Uterus (tissue), 4 donors: ENCODE measurements around the gene FEM1B. TPM values are rescaled to one million over a fixed set of nuclear protein-coding genes. Genes with fewer than 3 reads are reported as not detected.

Experiments
- DNase-seq, 2 donors: peaks; one replicate each; pipeline ENCODE4 v3.0.0-alpha.2; 2019 to 2020
- H3K27ac ChIP-seq, 2 donors: fragments of 200-600 bp; sonication (generic); 1 replicate in 1 of 2; 2 replicates in 1 of 2; pipeline ENCODE4 v1.5.1; 2016 to 2018
- H3K27me3 ChIP-seq, 2 donors: fragments of 200-600 bp; sonication (generic); one replicate each; pipeline ENCODE4 v1.5.1; 2018 to 2019; ENCODE audit warnings: control low read depth in 1 of 2
- H3K36me3 ChIP-seq, 2 donors: fragments of 200-600 bp; sonication (generic); one replicate each; pipeline ENCODE4 v1.5.1; 2019; ENCODE audit warnings: control low read depth in 1 of 2
- H3K4me1 ChIP-seq, 2 donors: fragments of 200-600 bp; sonication (generic); one replicate each; pipeline ENCODE4 v1.5.1; 2018 to 2019; ENCODE audit warnings: control low read depth in 1 of 2
- H3K4me3 ChIP-seq, 2 donors: fragments of 200-600 bp; sonication (generic); 1 replicate in 1 of 2; 2 replicates in 1 of 2; pipeline ENCODE4 v1.5.1; 2018 to 2019; ENCODE audit warnings: mild to moderate bottlenecking in 1 of 2
- H3K9me3 ChIP-seq, 2 donors: fragments of 200-600 bp; sonication (generic); one replicate each; pipeline ENCODE4 v1.5.1; 2019; ENCODE audit warnings: control low read depth in 1 of 2
- POLR2A ChIP-seq, 2 donors: fragments of 450-650 bp; IDR thresholded peaks; one replicate each; pipeline ENCODE4 v1.6.1; 2016; ENCODE audit warnings: antibody characterized with exemption in 2 of 2, mild to moderate bottlenecking in 1 of 2, moderate library complexity in 1 of 2
- intact Hi-C: fragments of 100-400 bp; cut with DNase I; formaldehyde crosslinking; loops from one replicate; pipeline ENCODE4 v1.15.1; 2023; ENCODE audit warnings: low total_unique reads
- total RNA-seq, 4 donors: library from RNA; depleted of rRNA in 3 of 4; stranded (reverse); fragments of >200 nt in 3 of 4; gene quantifications; one replicate each; pipeline versions ENCODE4 v1.1.0 to v1.2.4, GENCODE V29; 2014 to 2023
- TF ChIP-seq, protein P1 (sequence below), 4 experiments: fragments of 200-600 bp in 2 of 4; fragments of 450-650 bp in 2 of 4; sonication (generic) in 2 of 4; IDR thresholded peaks; one replicate each; pipeline ENCODE4 v1.5.1; 2016 to 2019; ENCODE audit warnings: antibody characterized with exemption in 4 of 4, mild to moderate bottlenecking in 2 of 4, moderate library complexity in 1 of 4
- donor health status: DM: yes; HTN: yes; CAD: no.

FEM1B gene
- total RNA-seq, 4 donors from 2014 or later = 39.4 to 130 (median 77.4) TPM

DNA sequence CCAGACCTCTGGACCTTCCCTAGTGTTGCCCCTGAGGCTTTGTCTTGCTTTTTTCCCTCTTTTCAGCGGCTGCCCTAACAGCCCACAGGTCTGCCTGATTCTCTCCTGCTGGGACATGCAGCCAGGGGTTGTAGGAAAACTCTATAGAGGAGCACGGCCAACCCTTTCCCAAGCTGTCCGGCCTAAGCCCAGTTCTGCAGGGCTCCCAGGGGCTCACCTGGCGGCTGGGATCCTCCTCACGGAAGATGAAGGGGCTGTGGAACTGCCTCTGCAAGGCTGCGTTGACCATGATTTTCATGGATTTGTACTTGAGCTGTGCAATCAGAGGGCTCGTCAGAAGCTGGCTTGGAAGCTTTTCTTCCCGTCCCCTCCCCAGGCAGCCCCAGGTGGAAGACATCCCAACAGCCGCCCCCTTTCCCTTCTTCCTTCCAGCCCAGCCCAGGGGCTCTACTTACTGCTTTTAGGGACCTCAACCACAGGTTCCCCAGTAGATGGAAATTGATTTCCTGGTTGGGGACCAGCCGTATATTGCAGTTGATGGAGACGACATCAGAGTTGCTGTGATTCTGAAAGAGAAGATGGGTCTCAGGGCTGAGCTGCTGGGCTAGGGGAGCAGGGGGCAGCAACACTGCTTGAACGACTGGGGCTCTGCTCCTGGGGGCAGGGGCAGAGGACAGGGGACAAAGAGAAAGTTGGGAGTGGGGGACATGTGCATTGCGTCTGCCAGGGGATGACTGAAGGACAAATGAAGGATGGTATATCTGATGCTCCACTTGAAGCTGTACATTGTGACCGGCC lies 29.8 kb downstream of the FEM1B start:
- TF ChIP-seq, protein P1, sequence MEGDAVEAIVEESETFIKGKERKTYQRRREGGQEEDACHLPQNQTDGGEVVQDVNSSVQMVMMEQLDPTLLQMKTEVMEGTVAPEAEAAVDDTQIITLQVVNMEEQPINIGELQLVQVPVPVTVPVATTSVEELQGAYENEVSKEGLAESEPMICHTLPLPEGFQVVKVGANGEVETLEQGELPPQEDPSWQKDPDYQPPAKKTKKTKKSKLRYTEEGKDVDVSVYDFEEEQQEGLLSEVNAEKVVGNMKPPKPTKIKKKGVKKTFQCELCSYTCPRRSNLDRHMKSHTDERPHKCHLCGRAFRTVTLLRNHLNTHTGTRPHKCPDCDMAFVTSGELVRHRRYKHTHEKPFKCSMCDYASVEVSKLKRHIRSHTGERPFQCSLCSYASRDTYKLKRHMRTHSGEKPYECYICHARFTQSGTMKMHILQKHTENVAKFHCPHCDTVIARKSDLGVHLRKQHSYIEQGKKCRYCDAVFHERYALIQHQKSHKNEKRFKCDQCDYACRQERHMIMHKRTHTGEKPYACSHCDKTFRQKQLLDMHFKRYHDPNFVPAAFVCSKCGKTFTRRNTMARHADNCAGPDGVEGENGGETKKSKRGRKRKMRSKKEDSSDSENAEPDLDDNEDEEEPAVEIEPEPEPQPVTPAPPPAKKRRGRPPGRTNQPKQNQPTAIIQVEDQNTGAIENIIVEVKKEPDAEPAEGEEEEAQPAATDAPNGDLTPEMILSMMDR (IDR thresholded peaks at IDR 0.05) = no peak
- no peak for TF ChIP-seq POLR2A (IDR thresholded peaks at IDR 0.05)
- peak overlapping the region; percentile 70 to 84 for H3K27ac ChIP-seq
- H3K36me3 ChIP-seq = no peaks in the 10 kb centered on the region
- peaks cover 0 to 3% of the 10 kb centered on the region in 2 donors for H3K4me1 ChIP-seq
- H3K9me3 ChIP-seq = no peaks in the 10 kb centered on the region
- intact Hi-C loops = loop anchor here (10.0 kb wide), 1 partner anchor 53 kb away; no protein-coding TSS in a partner anchor
- H3K27me3 ChIP-seq = no peaks in the 10 kb centered on the region
- no peak overlapping the region for H3K4me3 ChIP-seq
- DNase-seq = peak; percentile 13 to 16

DNA sequence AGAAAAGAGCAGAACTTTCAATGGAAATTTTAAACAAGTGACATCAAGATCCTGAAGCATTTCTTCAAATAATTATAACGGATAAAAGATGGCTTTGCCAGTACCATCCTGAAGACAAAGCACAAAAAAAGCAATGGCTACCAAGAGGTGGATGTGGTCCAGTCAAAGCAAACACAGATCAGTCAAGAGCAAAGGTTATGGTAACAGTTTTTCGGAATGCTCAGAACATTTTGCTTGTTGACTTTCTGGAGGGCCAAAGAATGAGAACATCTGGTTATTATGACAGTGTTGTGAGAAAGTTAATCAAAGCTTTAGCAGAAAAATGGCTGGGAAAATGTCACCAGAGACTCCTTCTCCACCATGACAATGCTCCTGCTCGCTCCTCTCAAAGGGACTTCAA lies 31.5 kb downstream of the FEM1B start:
- intact Hi-C loops = loop anchor here (10.0 kb wide), 1 partner anchor 54 kb away; no protein-coding TSS in a partner anchor
- Histone ChIP-seq H3K9me3 (no peaks in the 10 kb centered on the region), H3K27me3 (no peaks in the 10 kb centered on the region), H3K4me3 (no peak overlapping the region), H3K36me3 (no peaks in the 10 kb centered on the region), H3K27ac (peak overlapping the region; percentile 18 to 71), H3K4me1 (peaks cover 3% of the 10 kb centered on the region in 2 donors)
- TF ChIP-seq POLR2A (IDR thresholded peaks at IDR 0.05) = no peak
- TF ChIP-seq, protein P1 (IDR thresholded peaks at IDR 0.05) = no peak
- no peak for DNase-seq

GRCh38 chr15:68310178-68310803 lies 32.7 kb downstream of the FEM1B start:
- peak; percentile 17 for DNase-seq
- Histone ChIP-seq H3K9me3 (no peaks in the 10 kb centered on the region), H3K27me3 (no peaks in the 10 kb centered on the region), H3K4me3 (no peak overlapping the region), H3K36me3 (no peaks in the 10 kb centered on the region), H3K27ac (peak overlapping the region; percentile 71 to 75), H3K4me1 (peaks cover 3% of the 10 kb centered on the region in 2 donors)
- intact Hi-C loops = loop anchor here (10.0 kb wide), 1 partner anchor 365 kb away; no protein-coding TSS in a partner anchor
- TF ChIP-seq, protein P1 (IDR thresholded peaks at IDR 0.05) = no peak
- no peak for TF ChIP-seq POLR2A (IDR thresholded peaks at IDR 0.05)

DNA sequence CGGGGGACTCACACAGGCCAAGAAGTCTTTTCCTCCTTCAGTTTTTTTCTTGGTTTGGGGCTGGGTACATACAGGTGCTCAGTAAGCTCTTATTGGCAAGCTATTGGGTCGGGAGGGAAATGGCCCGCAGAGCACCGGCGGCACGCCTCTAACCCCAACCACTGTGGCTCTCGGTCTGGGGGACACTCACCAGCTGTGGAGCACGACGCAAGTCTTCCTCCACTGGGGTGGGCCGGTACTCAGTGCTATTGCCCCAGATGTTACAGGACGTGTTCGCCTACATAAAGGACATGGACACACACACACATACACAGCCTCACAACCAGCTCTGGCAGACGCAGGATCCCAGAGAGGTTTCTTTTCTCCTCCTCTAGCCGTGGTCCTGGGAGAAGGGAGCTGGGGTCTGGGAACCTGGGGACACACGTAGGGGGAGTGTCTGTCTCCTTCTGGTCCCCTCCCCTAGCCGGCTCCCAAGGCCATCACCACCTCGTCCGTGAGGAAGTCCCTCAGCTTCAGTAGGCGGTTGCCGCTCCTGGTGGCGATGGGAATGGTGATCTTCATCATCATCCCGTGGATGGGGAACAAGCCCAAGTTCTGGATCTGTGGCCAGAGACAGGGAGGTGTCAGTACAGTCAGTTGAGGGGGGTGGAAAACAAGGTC lies 33.4 kb downstream of the FEM1B start:
- peak; percentile 17 to 18 for DNase-seq
- Histone ChIP-seq H3K4me1 (peaks cover 3% of the 10 kb centered on the region in 2 donors), H3K27me3 (no peaks in the 10 kb centered on the region), H3K9me3 (no peaks in the 10 kb centered on the region), H3K27ac (peak overlapping the region; percentile 71 to 75), H3K36me3 (no peaks in the 10 kb centered on the region), H3K4me3 (no peak overlapping the region)
- intact Hi-C loops = loop anchor here (10.0 kb wide), 1 partner anchor 364 kb away; no protein-coding TSS in a partner anchor
- TF ChIP-seq, protein P1 (IDR thresholded peaks at IDR 0.05) = no peak
- TF ChIP-seq POLR2A (IDR thresholded peaks at IDR 0.05) = no peak
